G401 (cell line): ENCODE results near the gene MYOM1. TPM values are rescaled to one million over a fixed set of nuclear protein-coding genes. Genes with fewer than 3 reads are reported as not detected.

Source experiments
- DNase-seq: peaks from one replicate; pipeline ENCODE4 v3.0.0-alpha.2; 2015; ENCODE audit warnings: low spot score
- in situ Hi-C: cut with HindIII; loops from 2 replicates; pipeline ENCODE4 v1.10.0; 2016; ENCODE audit warnings: low sequenced_read_pairs, mixed read lengths
- total RNA-seq: library from RNA; depleted of rRNA; stranded (reverse); fragments of >200 nt; shearing (Covaris generic); gene quantifications from 2 replicates; pipeline ENCODE4 v1.2.3, GENCODE V29; 2014

The MYOM1 gene
- total RNA-seq, 1 experiment from 2014 or later: 0.17 TPM

GRCh38 chr18:3194947-3195612 lies 24.7 kb downstream of the MYOM1 start:
- in situ Hi-C loops: no loop called here

GRCh38 chr18:3193331-3193730 lies 26.4 kb downstream of the MYOM1 start:
- DNase-seq: no peak
- in situ Hi-C loops: no loop called here

More at GRCh38 chr18:3194947-3195612, 24.7 kb downstream of the MYOM1 start:
- DNase-seq: no peak

GRCh38 chr18:3192752-3193151 lies 27.0 kb downstream of the MYOM1 start:
- in situ Hi-C loops: no loop called here
- DNase-seq: no peak

- in situ Hi-C loops: no loop called here
- no peak for DNase-seq
Measured at GRCh38 chr18:3192286-3192685, 27.5 kb downstream of the MYOM1 start.

GRCh38 chr18:3190610-3191009 lies 29.2 kb downstream of the MYOM1 start:
- DNase-seq: no peak
- in situ Hi-C loops: no loop called here

- no peak for DNase-seq
- in situ Hi-C loops: no loop called here
Measured at GRCh38 chr18:3189884-3190283, 29.9 kb downstream of the MYOM1 start.

GRCh38 chr18:3186678-3187658 lies 32.8 kb downstream of the MYOM1 start:
- in situ Hi-C loops: no loop called here

GRCh38 chr18:3184275-3184963 lies 35.3 kb downstream of the MYOM1 start:
- in situ Hi-C loops: no loop called here
- no peak for DNase-seq

More at GRCh38 chr18:3186678-3187658, 32.8 kb downstream of the MYOM1 start:
- DNase-seq: no peak

- no peak for DNase-seq
- in situ Hi-C loops: no loop called here
Measured at GRCh38 chr18:3183103-3183717, 36.6 kb downstream of the MYOM1 start.

GRCh38 chr18:3180325-3180724 lies 39.4 kb downstream of the MYOM1 start:
- in situ Hi-C loops: no loop called here
- DNase-seq: no peak

GRCh38 chr18:3179430-3180089 lies 40.2 kb downstream of the MYOM1 start:
- in situ Hi-C loops: no loop called here
- no peak for DNase-seq

- in situ Hi-C loops: no loop called here
- no peak for DNase-seq
Measured at GRCh38 chr18:3177902-3178687, 41.7 kb downstream of the MYOM1 start.

- DNase-seq: no peak
- in situ Hi-C loops: no loop called here
Measured at GRCh38 chr18:3175195-3175758, 44.5 kb downstream of the MYOM1 start.

- in situ Hi-C loops: no loop called here
- DNase-seq: no peak
Measured at GRCh38 chr18:3172097-3172496, 47.7 kb downstream of the MYOM1 start.

- in situ Hi-C loops: no loop called here
- no peak for DNase-seq
Measured at GRCh38 chr18:3171631-3172030, 48.1 kb downstream of the MYOM1 start.

- in situ Hi-C loops: no loop called here
- DNase-seq: no peak
Measured at GRCh38 chr18:3170441-3171161, 49.2 kb downstream of the MYOM1 start.

GRCh38 chr18:3164381-3164780 lies 55.4 kb downstream of the MYOM1 start:
- no peak for DNase-seq
- in situ Hi-C loops: no loop called here
